Spleen (tissue), 11 donors: ENCODE data around the gene MCOLN2. TPM values are rescaled to one million over a fixed set of nuclear protein-coding genes. Genes with fewer than 3 reads are reported as not detected.
"Not testable (repeated sequence)": the region's sequence is repeated elsewhere in the genome, so short reads cannot be mapped to it uniquely, and the experiment has no call there.

Experiments used
- DNase-seq: peaks from one replicate; pipeline ENCODE4 v3.0.0-alpha.2; 2020
- H3K27ac ChIP-seq, 8 donors: fragments of 200-600 bp; sonication (generic) in 7 of 8; 1 replicate in 4 of 8; 2 replicates in 4 of 8; pipeline versions ENCODE4 v1.5.0 to v1.8.0; 2016 to 2021; ENCODE audit warnings: inconsistent platforms in 4 of 8, mild to moderate bottlenecking in 4 of 8, moderate library complexity in 1 of 8
- H3K27me3 ChIP-seq, 7 donors: fragments of 200-600 bp; sonication (generic) in 6 of 7; replicated peaks in 1 of 7; 1 replicate in 4 of 7; 2 replicates in 3 of 7; pipeline versions ENCODE4 v1.5.0 to v1.8.0; 2016 to 2021; ENCODE audit warnings: inconsistent platforms in 3 of 7, mild to moderate bottlenecking in 1 of 7
- H3K36me3 ChIP-seq, 6 donors: fragments of 200-600 bp; sonication (generic) in 5 of 6; 1 replicate in 4 of 6; 2 replicates in 2 of 6; pipeline versions ENCODE4 v1.5.0 to v1.8.0; 2016 to 2021; ENCODE audit warnings: inconsistent platforms in 2 of 6
- H3K4me1 ChIP-seq, 6 donors: fragments of 200-600 bp; sonication (generic) in 5 of 6; 1 replicate in 3 of 6; 2 replicates in 3 of 6; pipeline versions ENCODE4 v1.5.0 to v1.8.0; 2016 to 2021; ENCODE audit warnings: inconsistent platforms in 3 of 6
- H3K4me3 ChIP-seq, 8 donors: fragments of 200-600 bp; sonication (generic) in 7 of 8; 1 replicate in 4 of 8; 2 replicates in 4 of 8; pipeline versions ENCODE4 v1.5.0 to v1.8.0; 2016 to 2021; ENCODE audit warnings: inconsistent platforms in 4 of 8, mild to moderate bottlenecking in 4 of 8, moderate library complexity in 2 of 8
- H3K9me3 ChIP-seq, 8 donors: fragments of 200-600 bp; sonication (generic) in 7 of 8; 1 replicate in 4 of 8; 2 replicates in 4 of 8; pipeline versions ENCODE4 v1.5.0 to v1.8.0; 2016 to 2021; ENCODE audit warnings: inconsistent platforms in 4 of 8
- POLR2A ChIP-seq, 3 donors: fragments of 450-650 bp; IDR thresholded peaks; one replicate each; pipeline ENCODE4 v1.5.1; 2017; ENCODE audit warnings: antibody characterized with exemption in 3 of 3, mild to moderate bottlenecking in 1 of 3
- POLR2AphosphoS5 ChIP-seq, 3 donors: sonication (generic); formaldehyde crosslinking; IDR thresholded peaks; one replicate each; pipeline ENCODE4 v1.5.1; 2017; ENCODE audit warnings: antibody characterized with exemption in 3 of 3
- WGBS, 5 donors: extraction: QIAGEN DNeasy Blood & Tissue Kit in 3 of 5; methylation state at CpG; one replicate each; pipeline versions ENCODE4 v1.1.5 to v1.1.7; 2013 to 2018; 5-methylcytosine and 5-hydroxymethylcytosine counted together
- intact Hi-C: fragments of 100-400 bp; cut with DNase I; formaldehyde crosslinking; loops from one replicate; pipeline ENCODE4 v1.15.0; 2023; ENCODE audit warnings: low total_unique reads
- polyA plus RNA-seq, 3 donors: library from polyadenylated mRNA; stranded (reverse); fragments of 200-250 nt; gene quantifications; one replicate each; pipeline ENCODE4 v1.2.1, GENCODE V29; 2013
- total RNA-seq, 7 donors: library from RNA; depleted of rRNA in 3 of 7; stranded (reverse); fragments of >200 nt in 3 of 7; fragmentation: NEBNext Ultra II Directional in 4 of 7; extraction: Animal tissue kit (Norgen Biotek cat#: 25700) in 4 of 7; gene quantifications; one replicate each; pipeline versions ENCODE4 v1.1.0 to v1.2.1, GENCODE V29; 2016 to 2021
- TF ChIP-seq, protein P1 (sequence below), 11 experiments: fragments of 200-600 bp in 7 of 11; fragments of 450-650 bp in 4 of 11; sonication (generic) in 4 of 11; IDR thresholded peaks in 8 of 11; conservative IDR thresholded peaks in 3 of 11; 1 replicate in 7 of 11; 2 replicates in 4 of 11; pipeline versions ENCODE4 v1.4.0 to v1.8.0; 2016 to 2021; ENCODE audit warnings: antibody characterized with exemption in 11 of 11, inconsistent platforms in 4 of 11, mild to moderate bottlenecking in 1 of 11
- donor health status: healthy with polysubstance abuse.
- donor health status: DM: no; HTN: no; CAD: no; lungs with moderate emphysema.
- donor health status: DM: no; HTN: no; CAD: no.
- donor health status: Bipolar disorder and iron deficiency.
- donor health status: healthy.
- donor health status: DM: no; HTN: no; CAD: no.
- donor health status: DM: yes; HTN: yes; CAD: no.

MCOLN2 gene
- total and polyA plus RNA-seq, 10 donors: 13.1 to 32.8 (median 16.9) TPM

DNA sequence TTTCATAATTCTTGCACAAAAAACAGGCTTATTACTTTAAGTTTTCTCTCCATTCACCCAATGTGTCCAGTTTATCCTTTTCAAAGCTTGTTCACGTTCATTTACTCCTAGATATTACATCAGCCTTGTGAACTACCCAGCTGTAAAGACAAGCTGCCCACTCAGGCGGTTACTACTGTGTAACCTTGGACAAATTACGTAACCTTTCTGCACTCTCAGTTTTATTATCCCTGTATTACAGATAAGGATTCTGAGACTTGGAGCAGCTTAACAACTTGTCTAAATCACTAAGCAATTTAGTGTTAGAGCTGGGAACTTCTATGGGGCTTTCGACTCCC lies 83.4 kb downstream of the MCOLN2 start:
- intact Hi-C loops: no loop called here
- H3K4me3 ChIP-seq: no peak overlapping the region
- DNase-seq: no peak
- no peak overlapping the region for H3K27ac ChIP-seq
- H3K27me3 ChIP-seq: no peaks in the 10 kb centered on the region
- 38 to 77% (median 51%) methylated on average over 4 of the region's 4 CpGs for WGBS, 5 donors
- H3K36me3 ChIP-seq: no peaks in the 10 kb centered on the region
- no peaks in the 10 kb centered on the region for H3K9me3 ChIP-seq
- TF ChIP-seq, protein P1, sequence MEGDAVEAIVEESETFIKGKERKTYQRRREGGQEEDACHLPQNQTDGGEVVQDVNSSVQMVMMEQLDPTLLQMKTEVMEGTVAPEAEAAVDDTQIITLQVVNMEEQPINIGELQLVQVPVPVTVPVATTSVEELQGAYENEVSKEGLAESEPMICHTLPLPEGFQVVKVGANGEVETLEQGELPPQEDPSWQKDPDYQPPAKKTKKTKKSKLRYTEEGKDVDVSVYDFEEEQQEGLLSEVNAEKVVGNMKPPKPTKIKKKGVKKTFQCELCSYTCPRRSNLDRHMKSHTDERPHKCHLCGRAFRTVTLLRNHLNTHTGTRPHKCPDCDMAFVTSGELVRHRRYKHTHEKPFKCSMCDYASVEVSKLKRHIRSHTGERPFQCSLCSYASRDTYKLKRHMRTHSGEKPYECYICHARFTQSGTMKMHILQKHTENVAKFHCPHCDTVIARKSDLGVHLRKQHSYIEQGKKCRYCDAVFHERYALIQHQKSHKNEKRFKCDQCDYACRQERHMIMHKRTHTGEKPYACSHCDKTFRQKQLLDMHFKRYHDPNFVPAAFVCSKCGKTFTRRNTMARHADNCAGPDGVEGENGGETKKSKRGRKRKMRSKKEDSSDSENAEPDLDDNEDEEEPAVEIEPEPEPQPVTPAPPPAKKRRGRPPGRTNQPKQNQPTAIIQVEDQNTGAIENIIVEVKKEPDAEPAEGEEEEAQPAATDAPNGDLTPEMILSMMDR (IDR thresholded peaks at IDR 0.05 in 8 of 11, conservative IDR thresholded peaks at IDR 0.05 in 3 of 11): no peak
- TF ChIP-seq POLR2A (IDR thresholded peaks at IDR 0.05) (no peak), POLR2AphosphoS5 (IDR thresholded peaks at IDR 0.05) (no peak)
- peaks cover 0 to 4% (median 0%) of the 10 kb centered on the region in 6 donors for H3K4me1 ChIP-seq

DNA sequence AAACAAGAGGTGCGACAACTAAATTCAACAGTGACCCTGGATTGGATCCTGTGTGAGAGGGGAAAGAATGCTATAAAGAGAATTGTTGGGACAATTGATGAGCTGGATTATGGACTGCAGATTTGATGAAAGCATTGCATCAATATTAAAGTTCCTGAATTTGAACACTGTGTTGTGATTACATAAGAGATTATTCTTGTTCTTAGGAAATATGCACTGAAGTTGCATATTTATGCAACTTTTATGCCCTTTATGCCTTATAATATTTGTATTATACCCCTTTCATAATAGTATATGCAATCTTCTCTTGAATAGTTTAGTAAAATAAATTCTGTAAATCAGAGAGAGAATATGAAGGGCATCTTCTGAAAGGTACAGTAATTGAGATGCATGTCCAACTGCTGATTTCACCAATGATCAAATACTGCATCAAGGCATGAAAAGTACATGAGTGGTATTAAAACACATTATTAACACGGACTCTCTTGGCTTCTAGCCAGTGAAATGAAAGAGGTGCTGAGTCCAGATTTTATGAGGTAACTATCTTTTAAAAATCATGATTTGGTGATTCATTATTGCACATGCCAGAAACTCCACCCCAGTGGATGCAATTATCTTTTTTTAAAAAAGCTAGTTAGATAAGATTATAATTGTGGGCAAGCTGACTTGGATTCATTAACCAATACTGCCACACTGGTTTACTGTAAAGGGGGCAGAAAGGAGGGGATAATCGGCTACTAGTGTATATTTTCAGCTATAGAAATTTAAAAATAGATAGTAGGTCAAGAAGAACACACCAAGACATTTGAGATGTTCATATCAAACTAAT lies 84.0 kb downstream of the MCOLN2 start:
- no peak overlapping the region for H3K27ac ChIP-seq
- H3K4me3 ChIP-seq: no peak overlapping the region
- H3K27me3 ChIP-seq: no peaks in the 10 kb centered on the region
- 68 to 88% (median 81%) methylated on average over 3 of the region's 3 CpGs for WGBS, 5 donors
- H3K36me3 ChIP-seq: no peaks in the 10 kb centered on the region
- DNase-seq: no peak
- peaks cover 0 to 4% (median 0%) of the 10 kb centered on the region in 6 donors for H3K4me1 ChIP-seq
- no peaks in the 10 kb centered on the region for H3K9me3 ChIP-seq
- TF ChIP-seq, protein P1 (IDR thresholded peaks at IDR 0.05 in 8 of 11, conservative IDR thresholded peaks at IDR 0.05 in 3 of 11): no peak
- TF ChIP-seq POLR2AphosphoS5 (IDR thresholded peaks at IDR 0.05): no peak
- no peak for TF ChIP-seq POLR2A (IDR thresholded peaks at IDR 0.05)
- intact Hi-C loops: no loop called here

- H3K9me3 ChIP-seq, H3K4me1 ChIP-seq, intact Hi-C loops, DNase-seq, H3K36me3 ChIP-seq, H3K4me3 ChIP-seq, H3K27ac ChIP-seq, H3K27me3 ChIP-seq: not testable (repeated sequence)
- 82 to 88% (median 85%) methylated on average over 4 of the region's 4 CpGs for WGBS, 5 donors
Observed at GRCh38 chr1:84908746-84909464, 88.0 kb downstream of the MCOLN2 start.

DNA sequence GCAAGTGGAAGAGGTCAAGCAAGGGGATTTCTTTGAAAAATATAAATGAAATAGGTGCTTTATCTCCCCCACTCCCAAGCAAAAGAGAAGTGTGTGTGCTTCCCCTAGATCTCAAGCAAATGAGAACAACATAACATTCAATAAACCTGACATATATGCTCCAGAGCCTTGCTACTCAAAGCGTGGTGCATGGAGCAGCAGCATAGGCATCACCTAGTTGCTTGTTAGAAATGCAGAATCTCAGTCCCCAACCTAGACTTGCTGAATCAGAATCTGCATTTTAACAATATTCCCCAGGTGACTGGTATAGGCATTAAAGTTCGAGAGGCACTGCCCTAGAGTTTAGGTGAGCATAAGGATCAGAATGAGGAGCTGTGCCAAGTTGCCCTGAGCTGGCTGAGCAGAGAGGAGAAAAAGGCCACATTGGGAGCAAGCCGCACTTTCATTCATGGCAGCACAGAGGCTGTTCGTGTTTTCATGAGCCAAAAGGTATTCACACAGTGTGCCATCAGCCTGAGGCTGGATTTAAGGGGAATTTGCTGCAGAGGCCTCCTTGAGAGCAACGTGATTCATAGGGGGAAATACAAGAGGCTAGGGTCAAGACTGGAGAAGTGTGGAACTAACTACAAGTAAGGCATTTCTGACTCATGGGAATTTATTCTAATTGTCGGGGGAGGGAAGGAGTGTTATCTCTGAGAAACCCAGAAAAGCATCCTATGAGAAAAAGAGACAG lies 89.7 kb downstream of the MCOLN2 start:
- TF ChIP-seq, protein P1 (IDR thresholded peaks at IDR 0.05 in 8 of 11, conservative IDR thresholded peaks at IDR 0.05 in 3 of 11): no peak
- no peak for TF ChIP-seq POLR2A (IDR thresholded peaks at IDR 0.05)
- TF ChIP-seq POLR2AphosphoS5 (IDR thresholded peaks at IDR 0.05): no peak
- no peaks in the 10 kb centered on the region for H3K36me3 ChIP-seq
- DNase-seq: no peak
- WGBS, 5 donors: 71 to 85% (median 78%) methylated on average over 6 of the region's 6 CpGs
- intact Hi-C loops: no loop called here
- H3K27ac ChIP-seq: no peak overlapping the region
- peaks cover 0 to 8% (median 3%) of the 10 kb centered on the region in 8 donors for H3K9me3 ChIP-seq
- peaks cover 0 to 7% (median 0%) of the 10 kb centered on the region in 7 donors for H3K27me3 ChIP-seq
- no peaks in the 10 kb centered on the region for H3K4me1 ChIP-seq
- no peak overlapping the region for H3K4me3 ChIP-seq

GRCh38 chr1:84902727-84903126 lies 94.2 kb downstream of the MCOLN2 start:
- H3K27me3 ChIP-seq, DNase-seq: not testable (repeated sequence)

More at GRCh38 chr1:84902727-84903126, 94.2 kb downstream of the MCOLN2 start:
- H3K4me3 ChIP-seq, H3K36me3 ChIP-seq, H3K27ac ChIP-seq, H3K9me3 ChIP-seq, H3K4me1 ChIP-seq, intact Hi-C loops: not testable (repeated sequence)
- 74 to 92% (median 90%) methylated on average over 7 of the region's 7 CpGs for WGBS, 5 donors
